GM12865 (cell line): ENCODE measurements around the gene SDHC.

ENCODE experiments used
- DNase-seq: peaks from one replicate; pipeline ENCODE4 v3.0.0; 2010; ENCODE audit warnings: low read depth
- H3K4me3 ChIP-seq: 2 replicates; pipeline ENCODE4 v1.5.1; 2011; ENCODE audit warnings: mild to moderate bottlenecking, low read depth, low read length, control low read depth
- CTCF ChIP-seq: IDR thresholded peaks from 2 replicates; pipeline ENCODE4 v1.5.1; 2011; ENCODE audit warnings: low read length, control low read depth, low read depth, inconsistent platforms; ENCODE audit not compliant: insufficient read depth; ENCODE audit errors: missing control alignments

SDHC gene

GRCh38 chr1:161299347-161299746 is 14.8 kb upstream of the SDHC start:
- no peak for DNase-seq
- no peak for TF ChIP-seq CTCF
- H3K4me3 ChIP-seq: no peak overlapping the region

GRCh38 chr1:161300478-161300877 is 13.7 kb upstream of the SDHC start:
- no peak for TF ChIP-seq CTCF
- H3K4me3 ChIP-seq: no peak overlapping the region
- DNase-seq: no peak

GRCh38 chr1:161304927-161305866 is 9.0 kb upstream of the SDHC start:
- DNase-seq: no peak
- no peak for TF ChIP-seq CTCF
- peak overlapping the region; percentile 65 for H3K4me3 ChIP-seq

- peak; percentile 47 for TF ChIP-seq CTCF
- H3K4me3 ChIP-seq: peak overlapping the region; percentile 65
- peak; percentile 88 for DNase-seq
These were observed 8.2 kb upstream of the SDHC start for GRCh38 chr1:161305867-161306519.

GRCh38 chr1:161307230-161307768 is 6.9 kb upstream of the SDHC start:
- no peak overlapping the region for H3K4me3 ChIP-seq
- peak; percentile 38 for DNase-seq
- TF ChIP-seq CTCF: no peak

- no peak for DNase-seq
- no peak for TF ChIP-seq CTCF
- no peak overlapping the region for H3K4me3 ChIP-seq
These were observed 6.1 kb upstream of the SDHC start for GRCh38 chr1:161307892-161308638.
